Stimulated activated CD8-positive, alpha-beta memory T cell treated with anti-CD3 and anti-CD28 coated beads, Interleukin-7, amount 100 ng/mL, for 24 hours (primary cell): Measurements from ENCODE around the gene STT3B.

ENCODE experiments used
- DNase-seq: peaks from one replicate; pipeline ENCODE4 v3.0.0-alpha.2; 2020; ENCODE audit warnings: low read depth

Gene STT3B

DNA sequence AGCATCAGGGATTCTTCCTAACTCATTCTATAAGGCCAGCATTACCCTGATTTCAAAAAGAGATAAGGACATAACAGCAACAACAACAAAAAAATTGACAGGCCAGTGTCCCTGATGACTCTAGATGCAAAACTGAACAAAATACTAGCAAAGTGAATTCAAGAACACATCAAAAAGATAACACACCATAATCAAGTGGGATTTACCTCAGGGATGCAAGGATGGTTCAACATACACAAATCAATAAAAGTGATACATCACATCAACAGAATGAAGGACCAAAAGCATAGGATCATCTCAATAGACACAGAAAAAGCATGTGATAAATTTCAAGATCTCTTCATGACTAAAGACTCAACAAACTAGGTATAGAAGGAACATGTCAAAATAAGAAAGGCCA is 119.6 kb downstream of the STT3B start:
- no peak for DNase-seq

DNA sequence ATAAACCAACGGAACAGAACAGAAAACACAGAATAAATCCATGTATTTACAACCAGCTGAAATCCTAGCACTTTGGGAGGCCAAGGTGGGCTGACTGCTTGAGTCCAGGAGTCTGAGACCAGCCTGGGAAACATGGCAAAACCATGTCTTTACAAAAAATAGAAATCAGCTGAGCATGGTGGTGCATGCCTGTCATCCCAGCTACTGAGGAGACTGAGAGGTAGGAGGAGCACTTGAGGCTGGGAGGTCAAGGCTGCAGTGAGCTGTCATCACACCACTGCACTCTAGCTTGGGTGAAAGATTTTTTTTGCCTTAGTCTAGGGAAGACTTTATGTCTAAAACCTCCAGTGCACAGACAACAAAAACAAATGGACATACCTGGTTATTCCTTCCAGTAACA is 120.7 kb downstream of the STT3B start:
- no peak for DNase-seq

DNA sequence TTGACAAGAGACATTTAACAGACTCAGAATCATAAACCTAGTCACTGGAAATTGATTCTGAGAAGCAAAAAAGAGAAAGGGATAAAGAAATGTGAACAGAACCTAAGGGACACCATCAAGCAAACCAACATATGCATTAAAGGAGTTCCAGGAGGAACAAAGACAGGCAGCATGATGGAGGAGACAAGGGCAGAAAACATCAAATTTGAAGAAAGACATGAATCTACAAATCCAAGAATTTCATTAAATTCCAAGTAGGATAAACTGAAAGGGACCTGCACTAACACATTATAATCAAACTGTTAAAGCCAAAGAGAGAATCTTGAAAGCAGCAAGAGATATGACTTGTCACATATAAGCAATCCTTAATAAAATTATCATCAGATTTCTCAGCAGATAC is 122.3 kb downstream of the STT3B start:
- DNase-seq = no peak

DNA sequence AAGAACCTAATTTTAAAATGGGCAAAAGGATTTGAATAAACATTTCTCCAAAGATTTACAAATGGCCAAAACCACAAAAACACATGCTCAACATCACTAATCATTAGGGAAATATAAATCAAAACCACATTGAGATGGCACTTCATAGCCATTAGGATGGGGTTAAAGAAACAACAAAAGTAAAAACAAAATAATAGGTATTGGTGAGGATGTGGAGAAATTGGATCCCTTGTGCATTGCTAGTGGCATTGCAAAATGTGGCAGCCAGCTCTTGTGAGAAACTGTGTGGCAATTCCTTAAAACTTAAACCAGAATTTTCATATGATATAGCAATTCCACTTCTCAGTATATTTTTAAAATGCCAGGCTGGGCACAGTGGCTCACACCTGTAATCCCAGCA is 126.5 kb downstream of the STT3B start:
- no peak for DNase-seq

DNA sequence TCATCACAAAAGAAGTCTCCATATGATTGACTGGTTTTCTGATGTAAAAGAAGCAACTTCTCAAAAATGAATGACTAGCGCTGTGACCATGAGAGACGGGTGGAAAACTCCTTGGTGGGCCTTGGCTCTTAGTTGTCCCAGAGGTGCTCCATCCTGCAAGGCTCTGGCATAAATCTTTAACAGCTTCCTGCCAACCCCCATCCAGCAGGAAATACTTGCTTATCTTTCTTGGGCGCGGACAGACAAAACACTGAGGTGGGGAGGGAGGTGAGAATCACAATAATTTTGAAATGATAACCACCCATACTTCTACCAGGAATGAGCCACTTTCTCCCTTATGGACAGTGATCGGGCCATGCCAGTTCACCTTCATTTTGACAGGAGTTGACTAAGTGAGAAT is 128.6 kb downstream of the STT3B start:
- DNase-seq = no peak

DNA sequence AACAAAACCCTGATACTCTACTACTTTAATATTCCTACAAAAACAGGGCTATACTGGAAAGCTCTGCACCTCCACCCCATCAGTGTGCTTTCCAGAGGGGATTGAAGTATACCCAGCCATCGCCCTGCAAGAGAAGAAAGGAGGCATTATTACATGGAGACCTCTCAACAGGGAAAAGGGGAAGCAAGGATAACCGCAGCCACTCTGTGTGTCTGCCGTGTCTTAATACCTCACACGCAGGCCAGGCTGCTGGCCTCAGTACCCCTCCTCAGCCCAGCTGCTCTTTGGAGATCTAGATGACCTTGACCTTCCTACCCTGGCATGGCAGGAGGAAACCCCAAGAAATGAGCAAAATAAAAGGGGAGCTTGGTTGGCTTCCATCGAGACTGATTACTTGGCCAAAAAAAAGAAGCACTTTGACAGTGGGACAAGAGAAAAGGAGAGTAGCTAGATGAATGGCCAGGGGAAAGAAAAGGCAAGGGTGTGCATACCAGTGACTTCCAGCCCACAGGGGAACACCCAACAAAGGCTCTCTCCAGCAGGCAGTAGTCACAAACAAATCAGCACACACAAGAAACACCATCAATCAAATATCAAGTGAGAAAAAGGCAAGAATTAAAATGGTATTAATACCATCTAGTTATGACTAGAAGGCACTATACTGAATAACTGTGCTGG is 129.4 kb downstream of the STT3B start:
- no peak for DNase-seq

DNA sequence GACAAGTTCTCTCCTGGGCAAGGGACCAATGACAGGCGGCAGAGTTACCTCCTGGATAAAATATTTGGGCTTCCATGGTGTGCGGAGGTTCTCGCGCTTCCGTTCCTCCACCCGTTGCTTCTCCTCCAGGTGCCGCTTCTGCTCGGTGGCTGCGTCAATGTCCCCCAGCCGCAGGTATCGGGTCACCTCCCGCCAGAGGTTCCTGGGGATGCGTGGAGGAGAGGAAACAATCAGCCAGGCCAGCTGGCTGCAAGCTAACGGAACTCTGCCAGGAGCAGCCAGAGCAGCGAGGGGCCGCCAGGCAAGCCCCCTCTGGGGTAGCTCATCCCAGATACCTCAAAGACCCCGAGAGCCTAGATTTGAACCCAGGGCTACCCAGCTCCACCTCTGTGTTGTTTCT is 131.3 kb downstream of the STT3B start:
- no peak for DNase-seq

DNA sequence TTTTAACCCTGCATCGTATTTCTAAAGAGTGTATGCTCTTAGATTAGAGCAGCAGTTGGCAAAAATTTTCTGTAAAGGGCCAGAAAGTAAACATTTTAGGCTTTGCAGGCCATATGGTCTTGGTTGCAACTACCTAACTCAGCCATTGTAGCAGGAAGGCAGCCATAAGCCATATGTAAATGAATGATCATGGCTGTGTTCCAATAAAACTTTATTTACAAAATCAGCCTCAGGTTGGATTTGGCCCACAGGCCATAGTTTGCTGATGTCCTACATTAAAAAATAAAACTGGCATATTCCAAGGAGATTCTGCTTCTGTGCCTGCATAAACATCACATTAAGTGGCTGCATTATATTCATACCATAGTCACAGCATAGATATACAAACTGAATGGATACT is 134.9 kb downstream of the STT3B start:
- DNase-seq = no peak

DNA sequence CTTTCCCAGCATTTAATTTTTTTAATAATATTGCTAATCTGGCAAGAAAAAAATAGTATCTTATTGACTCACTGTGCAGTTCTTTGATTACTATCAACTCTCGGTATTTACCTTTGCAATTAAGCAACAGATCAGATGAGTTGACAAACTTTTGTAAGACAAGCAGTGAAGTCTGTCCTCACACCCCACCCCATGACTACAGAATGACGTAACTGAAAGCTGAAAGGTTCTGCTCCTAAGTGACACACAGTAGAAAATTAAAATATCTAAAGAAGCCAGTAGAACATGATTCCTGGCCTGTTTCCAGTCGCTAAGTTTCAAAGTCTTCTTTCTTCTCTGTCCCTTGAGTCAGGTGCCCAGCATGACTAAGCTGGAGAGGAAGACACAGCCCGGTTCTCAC is 135.5 kb downstream of the STT3B start:
- no peak for DNase-seq

DNA sequence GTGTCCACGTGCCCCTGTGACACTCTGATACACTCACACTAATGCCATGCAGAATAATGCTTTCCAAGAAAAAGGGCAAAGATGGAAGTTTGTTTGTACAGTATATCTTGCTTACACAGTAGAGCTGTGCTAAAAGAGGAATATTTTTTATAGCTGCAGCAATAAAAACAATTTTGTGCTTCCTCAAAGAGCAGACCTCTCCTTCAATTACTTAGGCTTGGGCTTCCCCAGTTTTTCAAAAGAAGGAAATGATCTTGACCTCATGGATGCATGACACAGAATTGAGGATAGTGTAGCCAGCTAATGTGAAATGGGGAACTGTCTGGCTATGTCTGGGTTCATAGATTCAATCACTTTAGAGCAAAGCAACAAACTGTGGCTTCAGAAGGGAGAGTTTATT is 137.4 kb downstream of the STT3B start:
- DNase-seq = no peak

DNA sequence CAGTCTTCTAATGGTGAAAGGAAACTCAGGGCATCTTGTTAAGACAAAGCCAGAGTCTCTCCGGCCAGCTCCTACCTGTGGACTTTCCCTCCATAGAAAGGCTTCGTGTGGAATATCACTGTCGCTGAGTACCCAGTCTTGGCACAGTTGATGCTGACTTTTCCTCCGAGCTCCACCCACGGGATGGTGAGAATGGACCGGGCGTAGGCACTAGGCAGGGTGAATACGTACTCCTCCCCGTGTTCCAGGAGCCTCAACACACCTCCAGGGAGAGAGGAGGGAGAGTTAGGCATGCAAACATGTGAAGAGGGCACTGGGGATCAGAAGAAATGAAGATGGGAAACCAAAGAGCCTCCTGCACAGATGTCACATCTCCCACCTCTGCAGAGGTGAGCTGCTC is 138.0 kb downstream of the STT3B start:
- DNase-seq = no peak

DNA sequence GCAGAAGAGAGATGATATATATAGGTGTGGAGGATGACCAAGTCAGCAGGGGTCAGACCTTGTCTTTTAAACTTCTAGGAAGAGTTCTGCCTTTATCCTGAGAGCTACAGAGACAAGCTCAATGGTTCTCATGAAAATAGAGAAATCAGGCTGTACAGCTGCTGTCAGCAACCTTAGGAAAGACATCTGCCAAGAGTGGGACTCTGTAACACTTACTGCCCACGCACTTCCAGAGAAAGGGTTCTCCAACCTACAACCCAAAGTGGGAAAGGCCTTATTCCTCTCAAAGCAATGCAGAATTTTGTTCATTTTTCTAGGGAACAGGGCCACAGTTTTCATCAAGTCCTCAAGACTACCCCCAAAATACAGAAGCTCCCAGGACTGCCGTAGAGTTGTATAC is 138.7 kb downstream of the STT3B start:
- no peak for DNase-seq

DNA sequence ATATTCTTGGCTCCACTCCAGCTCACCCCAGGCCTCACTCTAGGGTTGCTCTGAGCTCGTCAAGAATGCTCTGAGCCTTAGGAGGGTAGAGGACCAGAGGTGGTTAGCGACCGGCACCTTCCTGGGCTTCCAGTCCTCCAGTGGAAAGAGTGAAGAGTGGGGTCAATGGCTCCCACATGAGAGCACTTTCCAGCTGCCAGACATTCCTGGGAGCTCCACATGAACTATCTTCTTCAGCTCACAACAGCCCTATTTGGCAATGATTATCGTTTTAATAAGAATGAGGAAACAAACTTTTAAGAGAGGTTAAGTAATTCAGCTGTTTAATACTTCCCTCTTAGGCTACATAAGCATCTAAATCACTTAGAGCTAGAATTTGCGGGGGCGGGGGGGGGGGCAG is 139.3 kb downstream of the STT3B start:
- DNase-seq = no peak

DNA sequence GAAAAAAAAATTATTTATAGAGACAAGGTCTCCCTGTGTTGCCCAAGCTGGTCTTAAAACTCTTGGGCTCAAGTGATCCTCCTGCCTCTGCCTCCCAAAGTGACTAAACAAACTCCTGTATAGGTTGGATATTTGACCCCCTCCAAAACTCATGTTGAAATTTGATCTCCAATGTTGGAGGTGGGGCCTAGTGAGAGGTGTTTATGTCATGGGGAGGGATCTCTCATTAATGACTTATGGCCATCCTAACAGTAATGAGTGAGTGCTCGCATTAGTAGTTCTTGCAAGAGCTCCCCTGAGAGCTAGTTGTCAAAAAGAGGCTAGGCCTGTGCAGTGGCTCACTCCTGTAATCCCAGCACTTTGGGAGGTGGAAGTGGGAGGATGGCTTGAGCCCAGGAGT is 141.2 kb downstream of the STT3B start:
- no peak for DNase-seq

DNA sequence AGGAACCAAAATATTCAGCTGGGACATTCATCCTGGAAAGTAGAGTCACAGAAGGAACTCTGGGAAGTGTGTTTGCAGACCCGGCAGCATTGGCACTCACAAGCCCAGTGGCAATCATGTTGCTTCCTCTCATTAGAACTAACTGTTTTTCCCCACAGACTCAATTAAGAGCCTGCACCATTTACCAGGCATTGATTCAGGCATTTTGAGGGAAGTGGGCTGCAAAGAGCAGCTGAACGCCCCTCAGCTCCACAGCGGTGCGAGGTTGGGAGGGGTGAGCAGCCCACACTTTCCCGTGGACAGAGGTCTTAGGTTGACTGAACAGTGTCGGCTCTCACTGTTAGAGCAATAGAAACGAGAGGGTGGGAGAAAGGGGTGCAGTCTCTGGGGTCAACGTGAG is 143.8 kb downstream of the STT3B start:
- DNase-seq = no peak

DNA sequence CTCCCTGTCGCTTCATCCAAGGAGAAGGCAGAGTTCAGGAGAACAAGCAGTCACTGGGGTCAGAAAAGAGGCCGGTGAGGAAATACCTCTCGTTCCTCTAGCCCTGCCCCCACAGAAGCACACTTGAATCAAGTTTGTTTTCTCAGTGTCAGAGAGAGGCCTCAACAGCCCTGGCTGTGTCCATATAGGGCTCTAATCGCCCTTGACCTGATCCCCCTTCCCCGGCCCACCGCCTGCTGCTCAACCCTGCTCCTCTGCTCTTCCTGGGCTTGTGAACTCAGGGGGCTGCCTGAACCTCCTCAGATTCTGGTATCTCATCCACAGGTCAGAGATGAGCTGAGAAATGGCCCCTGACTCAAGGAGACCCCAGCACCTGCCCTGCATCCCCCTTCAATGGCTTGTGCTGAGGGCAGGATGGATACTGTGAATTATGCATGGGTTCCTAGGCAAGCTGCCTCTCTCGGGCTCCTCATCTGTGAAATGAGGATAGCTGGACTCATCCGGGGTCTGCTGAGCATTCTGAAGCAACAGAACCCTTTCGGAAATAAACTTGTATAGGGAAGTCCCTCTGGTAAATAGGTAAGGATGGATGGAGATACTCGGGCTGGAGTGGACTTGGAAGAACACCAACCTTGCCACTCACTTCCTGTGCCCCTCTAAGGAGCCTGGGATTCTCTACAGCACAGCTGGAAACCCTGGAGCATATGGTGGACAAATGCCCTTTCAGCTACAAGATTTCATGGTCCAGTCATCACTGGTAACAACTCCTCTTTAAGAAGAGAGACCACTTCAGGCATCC is 147.5 kb downstream of the STT3B start:
- no peak for DNase-seq
